ENCODE results near the gene MBNL1.

DNA sequence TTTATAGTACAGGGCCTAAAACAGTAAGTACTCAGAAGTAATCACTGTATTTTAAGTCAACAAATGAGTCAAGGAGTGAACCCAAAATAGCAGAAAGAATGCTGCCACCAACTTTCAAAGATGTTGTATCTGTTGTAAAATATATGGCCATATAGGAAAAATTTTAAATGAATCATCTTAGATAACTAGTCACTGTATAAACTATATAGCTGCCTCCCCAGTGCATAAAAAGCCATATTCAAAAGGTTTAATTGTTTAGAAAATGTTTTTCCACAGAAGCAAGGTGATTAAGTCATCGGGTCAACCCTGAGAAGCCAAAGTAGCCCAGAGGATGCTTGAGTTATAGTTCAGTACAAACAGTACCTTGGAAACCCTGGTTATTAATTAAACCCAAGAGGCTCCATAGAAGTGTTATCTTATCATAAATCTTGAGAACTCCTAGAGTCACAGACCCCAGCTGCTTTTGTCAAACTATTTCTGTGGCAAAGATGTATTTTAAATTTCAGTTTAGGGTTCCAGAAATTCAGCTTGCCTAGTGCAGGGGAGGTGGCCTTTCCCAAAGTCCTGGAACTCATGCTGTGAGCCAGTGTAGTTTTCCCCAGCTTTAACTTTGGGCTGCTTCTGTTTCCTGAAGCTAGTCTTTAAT lies 39.2 kb downstream of the MBNL1 start:
- TF ChIP-seq, protein P1, sequence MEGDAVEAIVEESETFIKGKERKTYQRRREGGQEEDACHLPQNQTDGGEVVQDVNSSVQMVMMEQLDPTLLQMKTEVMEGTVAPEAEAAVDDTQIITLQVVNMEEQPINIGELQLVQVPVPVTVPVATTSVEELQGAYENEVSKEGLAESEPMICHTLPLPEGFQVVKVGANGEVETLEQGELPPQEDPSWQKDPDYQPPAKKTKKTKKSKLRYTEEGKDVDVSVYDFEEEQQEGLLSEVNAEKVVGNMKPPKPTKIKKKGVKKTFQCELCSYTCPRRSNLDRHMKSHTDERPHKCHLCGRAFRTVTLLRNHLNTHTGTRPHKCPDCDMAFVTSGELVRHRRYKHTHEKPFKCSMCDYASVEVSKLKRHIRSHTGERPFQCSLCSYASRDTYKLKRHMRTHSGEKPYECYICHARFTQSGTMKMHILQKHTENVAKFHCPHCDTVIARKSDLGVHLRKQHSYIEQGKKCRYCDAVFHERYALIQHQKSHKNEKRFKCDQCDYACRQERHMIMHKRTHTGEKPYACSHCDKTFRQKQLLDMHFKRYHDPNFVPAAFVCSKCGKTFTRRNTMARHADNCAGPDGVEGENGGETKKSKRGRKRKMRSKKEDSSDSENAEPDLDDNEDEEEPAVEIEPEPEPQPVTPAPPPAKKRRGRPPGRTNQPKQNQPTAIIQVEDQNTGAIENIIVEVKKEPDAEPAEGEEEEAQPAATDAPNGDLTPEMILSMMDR (IDR thresholded peaks at IDR 0.05): no peak
- TF ChIP-seq POLR2A (IDR thresholded peaks at IDR 0.05) (no peak), POLR2AphosphoS5 (IDR thresholded peaks at IDR 0.05) (no peak)

Measured in breast epithelium (tissue), 3 donors.